SKM-1 (cell line): ENCODE data around the gene ZCCHC24.
A peak's percentile ranks its signal among the peaks of the same experiment; 100 is the strongest.

Source experiments
- DNase-seq: peaks from one replicate; lab custom pipeline; 2025; ENCODE audit not compliant: unreplicated experiment; lab: John Stamatoyannopoulos, UW

The ZCCHC24 gene

GRCh38 chr10:79445161-79445976 lies at the start of gene ZCCHC24:
TSS of gene ZCCHC24 (minus strand) at chr10:79445624. CDS start at chr10:79445440, 184 bp downstream.
- DNase-seq = peak; percentile 91

GRCh38 chr10:79493806-79494205 lies 48.4 kb upstream of the ZCCHC24 start:
- no peak for DNase-seq

- no peak for DNase-seq
Observed at GRCh38 chr10:79492839-79493238, 47.4 kb upstream of the ZCCHC24 start.

GRCh38 chr10:79492256-79492655 lies 46.8 kb upstream of the ZCCHC24 start:
- no peak for DNase-seq

- DNase-seq = peak; percentile 42
Observed at GRCh38 chr10:79491143-79491835, 45.9 kb upstream of the ZCCHC24 start.

GRCh38 chr10:79490400-79491142 lies 45.1 kb upstream of the ZCCHC24 start:
- no peak for DNase-seq

GRCh38 chr10:79488870-79489269 lies 43.4 kb upstream of the ZCCHC24 start:
- DNase-seq = no peak

- DNase-seq = no peak
Observed at GRCh38 chr10:79488336-79488735, 42.9 kb upstream of the ZCCHC24 start.

GRCh38 chr10:79487296-79488194 lies 42.1 kb upstream of the ZCCHC24 start:
- DNase-seq = peak; percentile 61

GRCh38 chr10:79484476-79484875 lies 39.1 kb upstream of the ZCCHC24 start:
- no peak for DNase-seq

GRCh38 chr10:79483948-79484347 lies 38.5 kb upstream of the ZCCHC24 start:
- DNase-seq = no peak

GRCh38 chr10:79483299-79483698 lies 37.9 kb upstream of the ZCCHC24 start:
- DNase-seq = no peak

GRCh38 chr10:79482741-79483140 lies 37.3 kb upstream of the ZCCHC24 start:
- no peak for DNase-seq

- no peak for DNase-seq
Observed at GRCh38 chr10:79482304-79482703, 36.9 kb upstream of the ZCCHC24 start.

GRCh38 chr10:79479283-79479909 lies 34.0 kb upstream of the ZCCHC24 start:
- DNase-seq = no peak

- DNase-seq = no peak
Observed at GRCh38 chr10:79477456-79477855, 32.0 kb upstream of the ZCCHC24 start.

- no peak for DNase-seq
Observed at GRCh38 chr10:79476645-79477044, 31.2 kb upstream of the ZCCHC24 start.

- no peak for DNase-seq
Observed at GRCh38 chr10:79475877-79476276, 30.5 kb upstream of the ZCCHC24 start.

GRCh38 chr10:79475119-79475653 lies 29.8 kb upstream of the ZCCHC24 start:
- no peak for DNase-seq
